ENCODE data around the gene PLA2G2A. TPM values are rescaled to one million over a fixed set of nuclear protein-coding genes. Genes with fewer than 3 reads are reported as not detected.
"Not testable (repeated sequence)": the region's sequence is repeated elsewhere in the genome, so short reads cannot be mapped to it uniquely, and the experiment has no call there.

The PLA2G2A gene
- total RNA-seq, 1 experiment from 2014 or later, result not detected

DNA sequence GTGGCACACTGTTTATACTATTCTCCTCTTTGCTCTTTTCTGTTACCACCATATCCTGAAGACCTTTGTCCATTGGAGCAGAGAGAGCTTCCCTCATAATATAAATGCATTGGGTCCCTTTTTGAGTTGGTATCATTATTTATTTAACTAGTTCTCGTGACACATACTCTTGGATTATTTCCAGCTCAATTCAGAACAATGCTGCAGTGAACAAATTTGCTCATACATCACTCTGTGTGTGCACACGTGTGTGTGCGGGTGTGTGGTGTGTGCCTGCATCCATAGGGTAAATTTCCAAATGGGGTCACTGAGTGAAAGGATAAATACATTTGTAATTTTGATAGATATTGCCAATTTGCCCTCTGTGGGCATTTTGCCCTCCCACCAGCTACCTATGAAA lies 5.8 kb downstream of the PLA2G2A start:
- no peak for DNase-seq (ENCODE audit: low spot score)

- no peak for DNase-seq (ENCODE audit: low spot score)
Observed at GRCh38 chr1:19971664-19972063, 7.8 kb downstream of the PLA2G2A start.

GRCh38 chr1:19969898-19970660 lies 9.3 kb downstream of the PLA2G2A start:
- no peak for DNase-seq (ENCODE audit: low spot score)

GRCh38 chr1:19967808-19968207 lies 11.6 kb downstream of the PLA2G2A start:
- DNase-seq (ENCODE audit: low spot score), result no peak

DNA sequence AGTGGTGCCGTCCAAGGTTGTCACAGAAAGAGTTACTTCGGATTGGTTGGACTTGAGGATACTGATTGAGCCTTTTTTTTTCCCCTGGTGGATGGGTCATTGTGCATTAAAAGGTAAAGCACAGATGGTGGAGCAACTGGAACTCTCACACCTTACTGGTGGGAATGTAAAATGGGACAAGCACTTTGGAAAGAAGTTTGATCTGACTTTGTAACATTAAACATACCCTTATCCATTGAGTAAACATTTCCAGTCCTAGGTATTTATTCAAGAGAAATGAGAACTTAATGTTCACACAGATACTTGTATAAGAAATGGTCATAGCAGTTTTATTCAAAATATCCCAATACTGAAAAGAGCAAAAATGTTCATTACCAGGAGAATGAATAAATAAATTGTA lies 14.9 kb downstream of the PLA2G2A start:
- DNase-seq (ENCODE audit: low spot score), result no peak

GRCh38 chr1:19963636-19964035 lies 15.8 kb downstream of the PLA2G2A start:
- DNase-seq (ENCODE audit: low spot score), result no peak

DNA sequence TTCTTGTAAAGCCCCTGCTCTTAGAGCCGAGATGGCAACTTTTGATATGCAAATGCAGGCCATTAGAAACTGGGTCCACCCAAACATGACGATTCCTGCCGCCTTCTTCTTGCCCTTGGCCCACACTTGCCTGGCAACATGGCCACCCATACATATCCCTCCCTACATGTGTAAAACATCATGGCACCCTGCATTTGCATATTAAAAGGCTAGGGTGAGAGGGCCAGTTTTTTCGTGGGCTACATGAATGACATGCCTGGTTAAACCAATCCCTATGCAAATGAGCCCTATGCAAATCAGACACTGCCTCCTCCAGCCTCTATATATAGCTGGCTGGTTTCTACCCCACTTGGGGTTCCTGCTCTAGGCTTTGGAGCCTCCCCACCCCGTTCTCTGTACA lies 18.8 kb downstream of the PLA2G2A start:
- DNase-seq (ENCODE audit: low spot score), result no peak

DNA sequence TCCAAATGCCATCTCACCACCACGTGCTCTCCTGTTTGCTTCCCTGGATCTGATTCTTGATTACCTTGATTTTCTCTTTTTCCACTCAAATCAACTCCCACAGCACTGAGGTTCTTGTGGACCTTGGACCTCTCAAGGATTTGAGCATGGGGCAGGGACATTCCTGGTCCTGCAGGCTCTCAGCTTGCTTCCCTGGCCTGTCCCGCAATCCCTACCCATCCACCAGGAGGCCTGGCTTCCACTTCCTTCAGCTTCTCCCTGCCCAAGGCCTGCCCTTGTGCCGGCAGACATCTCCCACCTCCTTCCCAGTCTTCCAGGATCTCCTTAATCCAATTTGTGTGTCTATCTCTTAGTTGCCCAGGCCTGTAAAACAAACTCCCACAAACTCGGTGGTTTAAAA lies 21.6 kb downstream of the PLA2G2A start:
- no peak for DNase-seq (ENCODE audit: low spot score)

DNA sequence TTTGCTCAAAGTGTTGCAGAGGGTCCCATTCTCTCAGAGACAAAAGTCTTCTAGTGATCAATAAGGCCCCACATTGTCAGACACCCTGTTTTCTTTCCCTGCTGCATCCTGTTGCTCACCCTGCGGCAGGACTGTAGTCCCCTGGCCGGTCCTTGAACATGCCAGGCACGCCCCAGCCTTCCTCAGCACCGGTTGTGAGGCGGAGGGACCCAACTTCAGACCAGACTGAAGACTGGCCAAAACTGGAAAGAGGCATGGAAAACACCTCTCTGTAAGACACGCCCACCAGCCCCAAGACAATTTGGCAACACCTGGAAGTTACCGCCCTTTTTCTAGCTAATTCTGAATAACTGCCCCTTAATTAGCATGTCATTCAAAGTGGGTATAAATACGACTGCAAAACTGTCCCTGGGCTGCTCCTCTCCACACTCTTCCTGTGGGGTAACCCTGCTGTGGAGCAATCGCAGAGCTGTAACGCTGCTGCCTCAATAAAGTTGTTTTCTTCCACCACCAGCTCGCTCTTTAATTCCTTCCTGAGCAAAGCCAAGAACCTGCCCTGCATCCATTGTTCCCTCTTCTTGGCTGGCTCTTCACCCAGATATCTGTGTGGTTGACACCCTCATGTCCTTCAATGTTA lies 23.8 kb downstream of the PLA2G2A start:
- DNase-seq (ENCODE audit: low spot score), result no peak

DNA sequence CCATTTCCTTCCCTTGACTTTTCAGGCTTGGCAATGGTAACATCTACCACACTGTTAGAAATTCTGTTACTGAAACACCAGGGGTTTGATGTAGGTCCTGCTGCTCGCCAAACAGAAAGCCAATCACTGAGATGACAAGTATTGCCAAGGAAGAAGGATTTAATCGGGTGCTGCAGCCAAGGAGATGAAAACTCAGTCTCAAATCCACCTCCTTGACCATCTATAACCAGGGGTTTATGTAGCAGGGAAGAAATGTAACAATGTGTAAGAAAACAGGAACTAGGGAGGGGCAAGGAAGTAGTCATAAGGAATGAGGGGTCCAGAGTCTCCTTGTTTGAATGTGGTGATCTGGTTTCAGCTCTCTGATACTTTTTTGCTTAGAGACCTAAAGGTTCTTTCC lies 25.4 kb downstream of the PLA2G2A start:
- no peak for DNase-seq (ENCODE audit: low spot score)

DNA sequence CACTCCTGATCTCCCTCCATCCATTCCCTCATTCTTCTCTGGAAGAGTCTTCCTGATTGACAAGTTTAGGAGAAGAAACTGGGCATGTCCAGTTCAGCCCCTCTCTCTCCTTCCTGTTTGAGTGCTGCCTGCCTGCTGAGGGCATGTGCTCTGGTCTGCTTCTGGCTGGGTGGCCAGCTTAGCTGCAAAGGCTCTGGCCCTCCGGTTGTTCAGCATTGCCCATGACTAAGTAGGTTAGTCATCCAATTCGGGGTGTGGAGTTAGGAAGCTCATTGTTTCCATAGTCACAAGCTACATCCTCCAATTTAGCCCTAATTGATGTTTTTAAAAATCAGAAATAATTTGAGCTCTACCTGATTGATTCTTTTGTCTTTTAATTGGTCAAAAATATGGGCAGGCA lies 30.4 kb downstream of the PLA2G2A start:
- peak; percentile 53 for DNase-seq (ENCODE audit: low spot score)

- DNase-seq (ENCODE audit: low spot score), result no peak
Observed at GRCh38 chr1:19946971-19947370, 32.4 kb downstream of the PLA2G2A start.

DNA sequence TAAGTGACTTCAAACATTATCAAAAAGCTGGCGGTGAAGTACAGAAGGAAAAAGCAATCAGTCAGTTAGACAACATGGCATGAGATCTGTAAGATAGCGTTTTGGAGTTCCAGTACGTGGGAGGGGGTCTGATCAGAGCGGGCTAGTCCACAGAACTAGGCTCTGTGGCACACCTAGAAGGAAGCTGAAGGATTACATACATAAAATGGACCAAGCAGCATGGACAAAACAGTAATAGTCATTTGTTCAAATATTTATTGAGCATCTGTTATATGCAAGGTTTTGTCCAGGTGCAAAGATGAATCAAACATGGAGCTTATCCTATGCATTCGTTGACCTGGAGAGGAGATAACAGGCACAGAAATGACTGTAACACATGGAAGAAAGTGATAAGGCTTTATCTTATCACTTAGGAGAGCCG lies 33.1 kb downstream of the PLA2G2A start:
- DNase-seq (ENCODE audit: low spot score), result no peak

DNA sequence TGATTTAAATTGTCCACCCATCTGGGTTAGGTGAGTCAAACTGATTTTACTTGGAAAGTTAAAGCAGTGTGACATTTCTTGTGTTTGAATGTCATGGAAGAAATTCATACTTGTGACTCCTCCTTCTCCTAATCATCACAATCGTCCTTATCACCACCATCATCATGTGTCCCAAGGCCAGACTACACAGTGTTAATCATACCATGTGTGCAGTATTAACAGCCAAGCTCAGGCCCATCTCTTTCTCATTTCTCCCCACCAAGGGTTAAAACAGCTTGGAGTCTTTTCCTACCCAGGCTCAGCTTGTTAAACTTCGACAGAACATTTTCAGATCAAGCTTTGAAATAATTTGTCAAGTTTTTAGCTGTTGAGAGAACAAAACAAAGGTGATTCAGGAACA lies 33.5 kb downstream of the PLA2G2A start:
- no peak for DNase-seq (ENCODE audit: low spot score)

GRCh38 chr1:19942657-19943056 lies 36.8 kb downstream of the PLA2G2A start:
- no peak for DNase-seq (ENCODE audit: low spot score)

- DNase-seq (ENCODE audit: low spot score), result no peak
Observed at GRCh38 chr1:19942088-19942487, 37.3 kb downstream of the PLA2G2A start.

DNA sequence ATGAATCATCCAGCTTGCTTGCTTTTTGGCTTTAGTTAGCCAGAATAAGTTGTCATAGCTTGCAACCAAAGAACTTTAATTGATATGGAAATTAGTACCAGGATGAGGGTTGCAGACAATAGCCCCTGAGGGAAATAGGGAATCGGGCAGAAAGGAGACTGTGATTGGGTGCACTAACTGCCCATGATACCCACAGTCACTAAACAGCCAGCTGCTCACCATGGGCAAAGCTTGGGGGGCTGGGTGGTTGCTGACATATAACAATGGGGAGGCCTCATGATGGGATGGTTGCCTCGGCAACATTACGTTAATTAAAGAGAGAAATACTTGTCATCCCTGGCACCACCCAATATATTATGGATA lies 38.2 kb downstream of the PLA2G2A start:
- DNase-seq (ENCODE audit: low spot score), result no peak

- DNase-seq (ENCODE audit: low spot score), result no peak
Observed at GRCh38 chr1:19940486-19941205, 38.8 kb downstream of the PLA2G2A start.

GRCh38 chr1:19938472-19938871 lies 40.9 kb downstream of the PLA2G2A start:
- DNase-seq (ENCODE audit: low spot score), result no peak

GRCh38 chr1:19936061-19936750 lies 43.2 kb downstream of the PLA2G2A start:
- no peak for DNase-seq (ENCODE audit: low spot score)

DNA sequence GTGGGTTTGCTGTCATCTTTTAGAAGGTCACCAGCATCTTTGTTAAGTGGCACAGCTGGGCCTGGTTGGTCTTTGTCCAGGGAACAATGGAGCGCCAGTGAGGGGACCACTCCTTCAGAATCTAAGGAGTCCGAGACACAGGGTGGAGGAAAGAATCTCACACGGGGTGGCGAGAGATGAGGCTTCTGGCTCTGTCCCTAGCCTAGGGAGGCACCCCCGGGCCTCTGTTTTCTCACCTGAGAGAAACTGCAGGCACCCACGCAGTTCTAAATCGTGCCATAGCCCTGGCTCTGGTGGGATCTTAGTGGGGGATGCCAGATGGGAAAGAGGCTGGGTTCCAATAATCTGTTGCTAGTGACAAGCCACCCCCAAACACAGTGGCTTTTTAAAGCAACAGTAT lies 45.1 kb downstream of the PLA2G2A start:
- no peak for DNase-seq (ENCODE audit: low spot score)

- no peak for DNase-seq (ENCODE audit: low spot score)
Observed at GRCh38 chr1:19932866-19933265, 46.6 kb downstream of the PLA2G2A start.

GRCh38 chr1:19927130-19927421 lies 52.3 kb downstream of the PLA2G2A start:
- DNase-seq (ENCODE audit: low spot score), result not testable (repeated sequence)

Measured in A172 (cell line).